ENCODE data around the gene TMEM129.

GRCh38 chr4:1768367-1769034 is 47.4 kb upstream of the TMEM129 start:
- TF ChIP-seq CTCF (IDR thresholded peaks at IDR 0.05) (no peak), EZH2 (IDR thresholded peaks at IDR 0.05) (no peak)

All from neural progenitor cell (in vitro differentiated cells).